Gastrocnemius medialis (tissue), 4 donors: ENCODE data around the gene SREBF2. TPM values are rescaled to one million over a fixed set of nuclear protein-coding genes. Genes with fewer than 3 reads are reported as not detected.

Source experiments
- ATAC-seq, 2 donors: fragments of 150-250 bp; one replicate each; pipeline ENCODE4 v1.9.1; 2016
- DNase-seq, 2 donors: peaks; one replicate each; pipeline ENCODE4 v3.0.0-alpha.2; 2019
- H3K27ac ChIP-seq, 4 donors: fragments of 200-600 bp; sonication (generic); 1 replicate in 1 of 4; 2 replicates in 3 of 4; pipeline ENCODE4 v1.5.1; 2016 to 2018; ENCODE audit warnings: mild to moderate bottlenecking in 2 of 4, moderate library complexity in 1 of 4
- H3K27me3 ChIP-seq, 3 donors: fragments of 200-600 bp; sonication (generic) in 2 of 3; 1 replicate in 1 of 3; 2 replicates in 2 of 3; pipeline versions ENCODE4 v1.5.1 to v1.6.0; 2016 to 2019; ENCODE audit warnings: mild to moderate bottlenecking in 1 of 3, moderate library complexity in 1 of 3
- H3K36me3 ChIP-seq, 2 donors: fragments of 200-600 bp; sonication (generic) in 1 of 2; one replicate each; pipeline ENCODE4 v1.5.1; 2017 to 2018
- H3K4me1 ChIP-seq, 2 donors: fragments of 200-600 bp; sonication (generic) in 1 of 2; one replicate each; pipeline ENCODE4 v1.5.1; 2016 to 2017; ENCODE audit warnings: mild to moderate bottlenecking in 2 of 2
- H3K4me3 ChIP-seq, 4 donors: fragments of 200-600 bp; sonication (generic) in 3 of 4; 1 replicate in 1 of 4; 2 replicates in 3 of 4; pipeline ENCODE4 v1.5.1; 2016 to 2019; ENCODE audit warnings: mild to moderate bottlenecking in 2 of 4
- H3K9me3 ChIP-seq, 3 donors: fragments of 200-600 bp; sonication (generic) in 2 of 3; 1 replicate in 1 of 3; 2 replicates in 2 of 3; pipeline ENCODE4 v1.5.1; 2016 to 2019
- CTCF ChIP-seq, 5 experiments: fragments of 450-650 bp in 3 of 5; fragments of 200-600 bp in 2 of 5; sonication (generic) in 2 of 5; IDR thresholded peaks in 4 of 5; conservative IDR thresholded peaks in 1 of 5; 1 replicate in 4 of 5; 2 replicates in 1 of 5; pipeline ENCODE4 v1.5.1; 2016 to 2019; ENCODE audit warnings: antibody characterized with exemption in 5 of 5, mild to moderate bottlenecking in 3 of 5, moderate library complexity in 3 of 5
- POLR2A ChIP-seq, 2 donors: fragments of 450-650 bp; IDR thresholded peaks; one replicate each; pipeline ENCODE4 v1.6.1; 2017; ENCODE audit warnings: antibody characterized with exemption in 2 of 2, mild to moderate bottlenecking in 2 of 2, moderate library complexity in 2 of 2
- in situ Hi-C, 4 donors: fragments of 200-750 bp; cut with MboI; loops; one replicate each; pipeline versions ENCODE4 v1.15.0 to v1.8.0; 2017; ENCODE audit warnings: low sequenced_read_pairs in 4 of 4
- intact Hi-C: fragments of 100-400 bp; cut with DNase I; formaldehyde crosslinking; loops from one replicate; pipeline ENCODE4 v1.15.1; 2023; ENCODE audit warnings: low total_unique reads
- total RNA-seq, 4 donors: library from RNA; depleted of rRNA; stranded (reverse); fragments of >200 nt; gene quantifications; one replicate each; pipeline versions ENCODE4 v1.1.0 to v1.2.3, GENCODE V29; 2016

The SREBF2 gene
- total RNA-seq, 4 donors from 2014 or later: 25.1 to 40.9 (median 36.1) TPM

GRCh38 chr22:41910050-41911000 is 77.4 kb downstream of the SREBF2 start:
- peaks cover 5 to 15% of the 10 kb centered on the region in 2 donors for H3K4me1 ChIP-seq
- H3K4me3 ChIP-seq: peak overlapping the region; percentile 23 to 49 (median 44)
- ATAC-seq (peak; percentile 56 to 60), DNase-seq (peak; percentile 29 to 51)
- peaks cover 0 to 2% of the 10 kb centered on the region in 2 donors for H3K36me3 ChIP-seq
- no peak for TF ChIP-seq POLR2A (IDR thresholded peaks at IDR 0.05)
- TF ChIP-seq CTCF (IDR thresholded peaks at IDR 0.05 in 4 of 5, conservative IDR thresholded peaks at IDR 0.05 in 1 of 5): no peak
- intact Hi-C loops (no loop called here), in situ Hi-C loops (no loop called here)
- H3K9me3 ChIP-seq: no peaks in the 10 kb centered on the region
- H3K27me3 ChIP-seq: peaks cover 38 to 41% (median 39%) of the 10 kb centered on the region in 3 donors
- peak overlapping the region in 1 of 4 donors; percentile 20 for H3K27ac ChIP-seq

GRCh38 chr22:41911001-41911611 is 78.2 kb downstream of the SREBF2 start:
- Histone ChIP-seq H3K36me3 (no peaks in the 10 kb centered on the region), H3K27ac (peak overlapping the region in 1 of 4 donors; percentile 20), H3K9me3 (no peaks in the 10 kb centered on the region), H3K4me1 (peaks cover 5 to 15% of the 10 kb centered on the region in 2 donors), H3K4me3 (peak overlapping the region; percentile 23 to 49 (median 44)), H3K27me3 (peaks cover 46 to 48% (median 47%) of the 10 kb centered on the region in 3 donors)
- no peak for TF ChIP-seq POLR2A (IDR thresholded peaks at IDR 0.05)
- no peak for TF ChIP-seq CTCF (IDR thresholded peaks at IDR 0.05 in 4 of 5, conservative IDR thresholded peaks at IDR 0.05 in 1 of 5)
- no peak for ATAC-seq
- DNase-seq: no peak
- in situ Hi-C loops: no loop called here
- intact Hi-C loops: no loop called here

GRCh38 chr22:41912338-41913039 is 79.6 kb downstream of the SREBF2 start:
- H3K27ac ChIP-seq: no peak overlapping the region
- no peak for TF ChIP-seq POLR2A (IDR thresholded peaks at IDR 0.05)
- ATAC-seq (no peak), DNase-seq (no peak)
- peaks cover 53 to 60% (median 59%) of the 10 kb centered on the region in 3 donors for H3K27me3 ChIP-seq
- H3K36me3 ChIP-seq: no peaks in the 10 kb centered on the region
- intact Hi-C loops: no loop called here
- in situ Hi-C loops: no loop called here
- peaks cover 5 to 15% of the 10 kb centered on the region in 2 donors for H3K4me1 ChIP-seq
- H3K9me3 ChIP-seq: no peaks in the 10 kb centered on the region
- H3K4me3 ChIP-seq: no peak overlapping the region

- TF ChIP-seq CTCF (IDR thresholded peaks at IDR 0.05 in 4 of 5, conservative IDR thresholded peaks at IDR 0.05 in 1 of 5) (no peak), POLR2A (IDR thresholded peaks at IDR 0.05) (no peak)
- Histone ChIP-seq H3K27me3 (peaks cover 56 to 66% (median 64%) of the 10 kb centered on the region in 3 donors), H3K4me1 (peaks cover 5 to 15% of the 10 kb centered on the region in 2 donors), H3K4me3 (no peak overlapping the region), H3K36me3 (no peaks in the 10 kb centered on the region), H3K9me3 (no peaks in the 10 kb centered on the region), H3K27ac (no peak overlapping the region)
- intact Hi-C loops: no loop called here
- DNase-seq (no peak), ATAC-seq (no peak)
- in situ Hi-C loops: no loop called here
Measured at GRCh38 chr22:41913040-41913719, 80.3 kb downstream of the SREBF2 start.
